ENCODE data around the gene XXYLT1. TPM values are rescaled to one million over a fixed set of nuclear protein-coding genes. Genes with fewer than 3 reads are reported as not detected.
"Not testable (repeated sequence)": the region's sequence is repeated elsewhere in the genome, so short reads cannot be mapped to it uniquely, and the experiment has no call there.

Gene XXYLT1
- total RNA-seq, 1 experiment from 2014 or later = 29.4 TPM

GRCh38 chr3:195042743-195043606, 228.0 kb downstream of the XXYLT1 start:
- in situ Hi-C loops (cut with HindIII; ENCODE audit: low pct_unique_long_range_greater_than_20kb, low sequenced_read_pairs) = no loop called here
- no peak for DNase-seq (ENCODE audit: low read depth)

- DNase-seq (ENCODE audit: low read depth) = no peak
- in situ Hi-C loops (cut with HindIII; ENCODE audit: low pct_unique_long_range_greater_than_20kb, low sequenced_read_pairs) = no loop called here
Measured at GRCh38 chr3:195041871-195042742, 228.9 kb downstream of the XXYLT1 start.

DNA sequence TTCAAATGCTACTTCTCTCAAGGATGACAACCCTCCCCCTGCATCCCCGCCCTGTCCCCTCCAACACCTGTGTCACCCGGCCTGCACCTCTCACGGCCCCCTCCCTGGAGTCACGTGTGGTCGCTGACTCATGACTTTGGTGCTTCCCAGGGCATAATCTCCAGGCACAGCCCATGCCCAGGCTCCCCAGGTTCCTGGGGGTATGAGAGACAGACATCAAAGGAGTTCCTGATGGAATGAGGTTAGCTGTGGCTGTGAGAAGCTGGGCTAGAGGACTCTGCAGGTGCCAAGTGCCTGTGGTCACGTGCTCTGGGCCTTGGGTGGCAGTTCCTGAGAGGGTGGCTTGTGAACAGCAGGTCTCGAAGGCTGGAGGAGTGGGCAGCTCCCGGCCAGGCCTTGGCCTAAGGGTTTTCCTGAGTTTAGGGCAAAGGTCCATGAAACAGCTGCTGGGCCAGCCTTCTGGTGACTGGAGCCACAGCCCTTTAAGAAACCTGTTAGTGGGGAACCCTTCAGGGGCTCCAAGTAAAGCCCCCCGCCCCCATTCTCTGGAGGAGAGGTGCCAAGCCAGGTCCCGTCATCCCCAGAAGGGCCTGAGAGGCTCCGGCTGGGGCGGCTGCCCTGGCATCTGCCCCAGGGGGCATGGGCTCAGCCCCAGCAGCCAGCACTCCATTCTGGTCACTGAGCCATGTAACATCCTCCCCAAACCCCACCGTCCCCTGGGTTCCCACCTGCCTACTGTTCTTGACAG, 230.0 kb downstream of the XXYLT1 start:
- no peak for DNase-seq (ENCODE audit: low read depth)
- in situ Hi-C loops (cut with HindIII; ENCODE audit: low pct_unique_long_range_greater_than_20kb, low sequenced_read_pairs) = no loop called here

DNA sequence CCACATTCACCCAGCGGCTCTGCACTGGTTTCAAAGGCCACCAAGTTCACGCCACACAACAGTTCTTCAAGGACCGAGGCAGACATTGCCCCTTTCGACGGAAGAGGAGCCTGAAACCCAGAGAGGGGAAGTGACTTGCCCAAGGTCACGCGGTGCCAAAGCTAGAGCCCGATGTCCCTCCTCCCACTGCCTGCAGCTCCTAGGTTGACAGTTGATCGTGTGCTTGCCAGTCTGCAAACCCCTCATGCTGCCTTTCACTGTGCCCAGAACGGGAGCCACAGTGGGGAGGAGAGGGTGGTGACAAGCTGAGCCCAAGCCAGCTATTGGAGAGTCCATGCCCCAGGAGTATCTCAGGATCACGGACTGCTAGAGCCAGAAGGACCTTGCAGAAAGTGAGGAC, 230.9 kb downstream of the XXYLT1 start:
- no peak for DNase-seq (ENCODE audit: low read depth)
- in situ Hi-C loops (cut with HindIII; ENCODE audit: low pct_unique_long_range_greater_than_20kb, low sequenced_read_pairs) = no loop called here

DNA sequence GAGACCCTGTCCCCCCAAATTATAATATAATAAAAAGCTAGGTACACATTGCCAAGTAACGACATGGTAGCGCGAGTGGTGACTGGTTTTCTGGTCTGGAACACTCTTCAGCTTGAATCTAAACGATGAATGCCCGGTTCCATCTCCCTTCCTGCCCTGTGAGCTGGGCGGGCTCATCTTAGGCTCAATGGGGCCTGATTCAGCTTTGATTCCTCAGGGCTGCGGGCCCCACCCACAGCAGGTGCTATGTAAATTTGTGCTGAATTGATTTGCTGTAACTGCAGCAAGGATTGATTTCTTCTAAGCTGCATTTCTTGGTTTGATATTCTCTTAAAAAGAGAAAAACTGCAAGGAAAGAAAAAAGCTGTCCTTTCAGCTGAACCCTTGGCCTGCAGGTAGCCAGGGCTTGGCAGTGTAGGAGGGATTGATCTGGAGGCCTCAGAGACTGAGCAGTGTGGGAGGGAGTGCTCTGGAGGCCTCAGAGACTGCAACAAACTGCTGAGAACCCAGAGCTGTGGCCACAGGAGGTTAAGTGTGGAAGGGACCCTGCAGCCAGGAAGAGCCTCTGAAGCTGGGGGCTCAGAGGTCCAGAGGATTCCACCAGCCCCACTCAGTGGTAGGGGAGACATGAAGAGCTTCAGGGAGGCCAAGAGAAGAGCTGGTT, 231.6 kb downstream of the XXYLT1 start:
- DNase-seq (ENCODE audit: low read depth) = no peak
- in situ Hi-C loops (cut with HindIII; ENCODE audit: low pct_unique_long_range_greater_than_20kb, low sequenced_read_pairs) = no loop called here

- in situ Hi-C loops (cut with HindIII; ENCODE audit: low pct_unique_long_range_greater_than_20kb, low sequenced_read_pairs) = no loop called here
Measured at GRCh38 chr3:195038161-195038560, 232.8 kb downstream of the XXYLT1 start.

GRCh38 chr3:195037586-195037985, 233.4 kb downstream of the XXYLT1 start:
- in situ Hi-C loops (cut with HindIII; ENCODE audit: low pct_unique_long_range_greater_than_20kb, low sequenced_read_pairs); DNase-seq (ENCODE audit: low read depth): not testable (repeated sequence)

More at GRCh38 chr3:195038161-195038560, 232.8 kb downstream of the XXYLT1 start:
- no peak for DNase-seq (ENCODE audit: low read depth)

DNA sequence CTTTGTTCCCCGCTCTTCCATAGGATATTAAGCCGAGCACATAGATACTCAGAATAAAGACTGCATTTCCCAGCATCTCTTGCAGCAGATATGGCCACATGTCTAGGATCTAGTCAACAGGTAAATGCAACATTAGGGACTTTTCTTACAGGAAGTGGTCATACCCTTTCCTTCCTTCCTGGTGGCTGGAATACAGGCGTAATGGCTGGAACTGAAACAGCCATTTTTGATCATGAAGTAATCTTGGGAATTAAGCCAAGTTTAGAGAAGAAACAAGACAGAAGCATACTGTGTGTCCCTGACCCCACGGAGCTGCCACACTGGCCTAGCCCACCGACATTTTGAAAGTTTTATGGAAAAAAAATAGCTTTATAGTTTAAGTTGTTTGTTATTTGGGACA, 234.0 kb downstream of the XXYLT1 start:
- in situ Hi-C loops (cut with HindIII; ENCODE audit: low pct_unique_long_range_greater_than_20kb, low sequenced_read_pairs) = no loop called here
- DNase-seq (ENCODE audit: low read depth) = no peak

GRCh38 chr3:195036574-195036973, 234.4 kb downstream of the XXYLT1 start:
- no peak for DNase-seq (ENCODE audit: low read depth)
- in situ Hi-C loops (cut with HindIII; ENCODE audit: low pct_unique_long_range_greater_than_20kb, low sequenced_read_pairs) = no loop called here

- in situ Hi-C loops (cut with HindIII; ENCODE audit: low pct_unique_long_range_greater_than_20kb, low sequenced_read_pairs) = no loop called here
- no peak for DNase-seq (ENCODE audit: low read depth)
Measured at GRCh38 chr3:195036203-195036505, 234.8 kb downstream of the XXYLT1 start.

GRCh38 chr3:195035345-195036202, 235.4 kb downstream of the XXYLT1 start:
- no peak for DNase-seq (ENCODE audit: low read depth)
- in situ Hi-C loops (cut with HindIII; ENCODE audit: low pct_unique_long_range_greater_than_20kb, low sequenced_read_pairs) = no loop called here

DNA sequence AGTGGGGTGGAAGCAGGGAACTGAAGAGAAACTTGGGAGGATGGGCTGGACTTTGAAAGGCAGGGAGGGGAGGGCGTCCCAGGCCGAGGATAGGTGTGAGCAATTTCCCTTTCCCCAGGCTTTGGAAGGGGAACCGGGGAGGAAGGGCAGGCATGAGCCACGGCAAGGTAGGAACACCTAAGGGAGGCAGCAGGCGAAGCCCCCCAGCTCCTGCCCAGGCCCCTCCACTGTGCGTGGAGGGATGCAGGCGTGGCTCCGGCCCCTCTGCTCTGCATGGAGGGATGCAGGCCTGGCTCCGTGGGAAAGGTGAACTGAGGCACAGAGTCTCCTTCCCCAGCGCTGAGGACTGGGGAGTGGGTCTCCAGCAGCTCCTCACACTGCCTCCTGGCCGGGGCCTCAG, 236.4 kb downstream of the XXYLT1 start:
- in situ Hi-C loops (cut with HindIII; ENCODE audit: low pct_unique_long_range_greater_than_20kb, low sequenced_read_pairs) = no loop called here
- DNase-seq (ENCODE audit: low read depth) = no peak

GRCh38 chr3:195034101-195034500, 236.9 kb downstream of the XXYLT1 start:
- in situ Hi-C loops (cut with HindIII; ENCODE audit: low pct_unique_long_range_greater_than_20kb, low sequenced_read_pairs) = no loop called here
- no peak for DNase-seq (ENCODE audit: low read depth)

- peak; percentile 66 for DNase-seq (ENCODE audit: low read depth)
- in situ Hi-C loops (cut with HindIII; ENCODE audit: low pct_unique_long_range_greater_than_20kb, low sequenced_read_pairs) = no loop called here
Measured at GRCh38 chr3:195033531-195034091, 237.3 kb downstream of the XXYLT1 start.

DNA sequence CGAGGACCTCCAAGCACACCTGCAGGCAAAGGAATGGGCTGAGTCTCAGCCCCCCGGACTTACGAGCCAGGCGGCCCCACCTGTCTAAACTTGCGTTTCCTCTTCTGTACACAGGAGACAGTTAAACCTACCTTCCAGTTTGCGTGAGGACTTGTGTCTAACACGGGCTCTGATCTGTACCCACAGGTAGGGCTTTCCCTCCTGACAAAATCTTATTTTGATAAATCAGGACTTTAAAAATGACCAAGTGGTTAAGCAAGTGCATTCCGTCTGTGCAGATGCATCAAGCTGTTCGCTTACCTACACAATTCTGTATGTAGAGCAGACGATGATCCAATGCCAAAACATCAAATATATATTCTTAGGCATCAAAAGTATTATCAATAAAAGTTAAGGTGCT, 238.0 kb downstream of the XXYLT1 start:
- in situ Hi-C loops (cut with HindIII; ENCODE audit: low pct_unique_long_range_greater_than_20kb, low sequenced_read_pairs) = no loop called here
- DNase-seq (ENCODE audit: low read depth) = no peak

GRCh38 chr3:195032106-195032759, 238.7 kb downstream of the XXYLT1 start:
- no peak for DNase-seq (ENCODE audit: low read depth)
- in situ Hi-C loops (cut with HindIII; ENCODE audit: low pct_unique_long_range_greater_than_20kb, low sequenced_read_pairs) = no loop called here

GRCh38 chr3:195031574-195032003, 239.4 kb downstream of the XXYLT1 start:
- in situ Hi-C loops (cut with HindIII; ENCODE audit: low pct_unique_long_range_greater_than_20kb, low sequenced_read_pairs) = no loop called here
- no peak for DNase-seq (ENCODE audit: low read depth)
